ENCODE measurements around the gene NLGN1.

NLGN1 gene

DNA sequence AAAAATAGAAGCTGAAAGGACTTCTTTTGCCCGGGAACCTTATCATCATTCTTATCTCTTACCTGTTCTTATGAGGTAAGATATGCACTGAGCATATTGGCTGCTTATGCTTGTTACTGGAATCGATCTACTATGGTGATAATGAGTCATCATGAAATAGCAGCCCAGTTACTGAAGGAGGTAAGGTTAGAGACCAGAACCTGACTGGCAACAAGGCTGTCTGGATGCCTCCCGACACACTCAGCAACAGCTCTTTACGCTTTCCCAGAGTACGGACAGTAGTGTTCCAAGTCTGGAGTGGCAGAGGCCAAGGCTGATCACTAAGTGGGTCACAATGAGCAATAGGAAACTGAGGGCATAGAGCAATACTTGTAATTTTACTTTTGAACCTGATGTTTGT lies 314.1 kb downstream of the NLGN1 start:
- DNase-seq (ENCODE audit: low spot score): peak; percentile 16

- no peak for DNase-seq (ENCODE audit: low spot score)
These were observed 322.0 kb downstream of the NLGN1 start for GRCh38 chr3:173719585-173719984.

DNA sequence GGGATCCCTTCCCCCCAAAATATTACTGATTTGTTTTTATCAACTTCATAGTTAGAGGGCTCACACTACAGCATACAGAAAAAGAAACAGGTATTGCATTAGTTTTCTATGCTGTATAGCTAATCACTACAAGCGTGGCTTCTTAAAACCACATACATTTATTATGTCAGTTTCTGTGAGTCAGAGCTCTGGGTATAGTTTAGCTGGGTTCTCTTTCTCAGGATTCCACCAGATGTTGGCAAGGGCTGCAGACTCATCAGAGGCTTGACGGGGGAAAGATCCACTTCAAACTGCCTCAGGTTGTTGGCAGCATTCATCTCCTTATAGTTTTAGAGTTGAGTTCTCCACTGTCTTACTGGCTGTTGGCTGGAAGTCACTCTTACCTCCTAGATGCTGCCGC lies 328.0 kb downstream of the NLGN1 start:
- DNase-seq (ENCODE audit: low spot score): no peak

DNA sequence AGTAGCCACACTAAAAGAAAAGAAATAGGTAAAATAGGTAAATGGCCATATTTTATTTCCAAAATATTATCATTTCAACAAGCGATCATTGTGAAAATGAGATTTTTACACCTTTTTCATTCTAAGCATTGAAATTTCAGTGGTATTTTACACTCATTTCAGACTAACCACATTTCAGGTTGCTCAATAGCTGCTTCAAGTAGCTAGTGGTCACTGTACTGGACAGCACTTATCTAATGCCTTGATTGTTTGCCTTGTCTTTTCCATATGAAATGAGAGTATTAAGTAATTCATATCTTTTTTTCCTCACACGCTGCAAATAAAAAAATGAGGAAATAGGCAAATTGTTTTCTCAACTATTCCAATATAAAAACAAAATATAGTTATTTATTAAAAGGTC lies 332.8 kb downstream of the NLGN1 start:
- DNase-seq (ENCODE audit: low spot score): no peak

DNA sequence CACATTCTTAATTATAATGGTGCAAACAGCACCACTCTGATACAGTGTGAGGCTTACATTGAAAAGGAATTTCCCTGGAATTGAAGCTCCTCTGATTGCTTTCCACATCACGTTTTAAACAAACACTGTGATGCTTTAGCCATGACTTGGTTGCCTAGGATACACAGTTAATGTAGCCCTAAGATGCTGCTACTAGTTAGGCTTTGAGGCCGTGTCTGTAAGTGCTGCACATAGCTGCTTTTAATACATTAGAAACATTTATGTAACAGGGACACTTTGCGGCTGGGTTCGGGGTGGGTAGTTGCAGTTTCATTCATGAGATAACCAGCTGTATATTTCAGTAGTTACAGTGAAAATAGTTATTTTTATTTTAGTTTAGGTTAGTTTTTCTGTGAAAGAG lies 334.7 kb downstream of the NLGN1 start:
- DNase-seq (ENCODE audit: low spot score): no peak

DNA sequence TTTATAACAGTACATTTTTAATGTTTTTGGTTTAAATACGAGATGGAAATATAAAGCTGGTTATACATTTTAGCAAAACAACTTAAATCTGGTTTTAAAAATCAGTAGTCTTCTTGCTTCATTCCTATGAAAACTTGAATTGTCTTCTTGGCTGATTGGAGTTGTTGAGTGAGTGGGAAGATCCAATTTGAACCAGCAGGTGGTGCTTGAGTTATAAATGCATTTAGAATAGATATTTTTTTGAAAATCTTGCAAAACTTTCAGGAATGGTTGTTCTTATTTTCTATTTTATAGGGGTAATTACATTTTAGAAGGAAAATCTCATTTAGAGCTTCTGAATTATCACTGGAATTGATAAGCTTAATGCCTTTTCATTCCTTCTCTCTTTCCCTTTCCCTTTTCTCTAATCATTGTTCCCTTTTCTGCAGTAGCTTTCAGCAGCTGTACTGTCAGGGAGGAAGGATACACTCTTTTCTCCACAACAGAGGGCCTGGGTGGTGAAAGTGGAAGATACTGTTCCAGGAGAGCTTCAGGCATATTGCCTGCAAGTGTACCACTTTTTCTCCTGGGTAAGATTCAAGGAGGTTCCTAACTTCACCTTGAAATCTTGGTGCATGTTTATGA lies 335.6 kb downstream of the NLGN1 start:
- peak; percentile 15 for DNase-seq (ENCODE audit: low spot score)

- no peak for DNase-seq (ENCODE audit: low spot score)
These were observed 336.9 kb downstream of the NLGN1 start for GRCh38 chr3:173734473-173734872.

DNA sequence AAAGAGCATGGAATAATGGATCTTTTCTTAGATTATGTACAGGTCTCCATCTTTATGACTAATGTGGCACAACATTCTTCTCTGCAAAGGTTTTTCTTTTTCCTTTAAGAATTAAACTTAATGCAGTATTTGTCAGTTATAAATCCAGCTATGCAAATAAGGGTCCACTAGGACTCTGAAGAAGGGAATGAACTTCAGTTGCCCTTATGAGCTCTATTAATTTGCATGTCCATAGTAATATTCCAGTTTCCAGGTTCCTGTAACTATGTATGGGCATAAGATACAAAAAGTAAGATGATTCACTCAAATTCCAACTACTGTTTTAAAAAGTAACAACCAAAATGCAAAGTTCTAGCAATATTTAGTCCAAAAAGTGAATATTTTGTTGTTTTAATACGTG lies 337.4 kb downstream of the NLGN1 start:
- DNase-seq (ENCODE audit: low spot score): no peak

DNA sequence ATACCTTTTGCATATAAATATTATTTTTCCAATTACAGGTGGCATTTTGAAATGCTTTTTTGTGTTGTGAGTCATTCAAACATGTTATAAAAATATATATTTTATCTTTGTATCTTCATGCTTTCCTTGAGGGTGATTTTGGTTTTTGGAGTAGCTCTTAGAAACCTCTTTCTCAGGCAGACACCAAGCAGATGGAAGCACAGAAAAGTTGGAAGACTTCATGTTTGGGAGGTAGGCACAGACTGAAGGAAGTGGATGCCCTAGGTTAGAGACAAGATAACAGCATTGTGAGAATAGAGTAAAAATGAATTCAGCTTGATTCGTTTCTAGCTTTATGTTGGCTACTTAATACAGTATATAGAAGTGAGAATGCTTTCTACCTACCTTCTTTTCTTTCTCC lies 338.3 kb downstream of the NLGN1 start:
- DNase-seq (ENCODE audit: low spot score): no peak

DNA sequence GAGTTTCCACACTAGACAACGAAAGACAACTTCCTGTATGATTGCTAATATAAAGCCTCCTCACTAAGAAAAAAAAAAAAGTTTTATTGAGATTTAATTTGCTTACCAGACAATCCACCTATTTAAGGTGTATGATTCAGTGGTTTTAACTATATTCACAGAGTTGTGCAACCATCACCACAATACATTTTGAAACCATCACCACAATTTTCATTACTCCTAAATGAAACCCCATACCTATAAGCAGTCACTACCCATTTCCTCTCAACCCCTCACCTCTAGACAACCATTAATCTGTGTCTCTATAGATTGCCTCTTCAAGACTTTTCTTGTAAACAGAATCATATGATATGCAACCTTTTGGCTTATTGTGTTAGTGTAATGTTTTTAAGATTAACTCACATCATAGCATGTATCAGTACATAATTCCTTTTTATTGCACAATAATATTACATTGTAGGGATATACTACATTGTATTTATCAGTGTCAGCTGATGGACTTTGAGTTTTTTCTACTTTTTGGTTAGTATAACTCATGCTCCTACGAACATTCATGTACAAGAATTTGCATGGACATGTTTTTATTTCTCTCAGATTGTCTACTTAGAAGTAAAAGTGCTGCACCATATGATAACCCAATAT lies 339.7 kb downstream of the NLGN1 start:
- DNase-seq (ENCODE audit: low spot score): no peak

DNA sequence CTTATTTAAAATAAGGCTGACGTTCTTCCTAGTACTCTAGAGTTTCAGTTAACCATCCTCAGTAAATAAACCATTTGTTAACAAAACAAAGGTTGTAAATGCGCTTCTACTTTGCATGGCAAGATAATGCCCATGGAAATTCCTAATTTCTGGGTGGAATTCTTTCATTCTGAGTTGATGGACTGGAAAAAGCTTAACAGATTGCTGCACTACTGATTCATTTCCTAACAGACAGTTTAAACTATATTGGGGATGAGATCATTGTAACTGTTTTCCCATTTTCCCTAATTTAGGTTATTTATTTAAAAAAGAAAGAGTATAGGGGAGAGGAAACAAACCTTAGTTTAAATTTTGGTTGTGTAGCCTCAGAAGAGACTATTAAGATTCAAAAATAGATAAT lies 342.2 kb downstream of the NLGN1 start:
- DNase-seq (ENCODE audit: low spot score): no peak

GRCh38 chr3:173742491-173742890 lies 344.9 kb downstream of the NLGN1 start:
- no peak for DNase-seq (ENCODE audit: low spot score)

DNA sequence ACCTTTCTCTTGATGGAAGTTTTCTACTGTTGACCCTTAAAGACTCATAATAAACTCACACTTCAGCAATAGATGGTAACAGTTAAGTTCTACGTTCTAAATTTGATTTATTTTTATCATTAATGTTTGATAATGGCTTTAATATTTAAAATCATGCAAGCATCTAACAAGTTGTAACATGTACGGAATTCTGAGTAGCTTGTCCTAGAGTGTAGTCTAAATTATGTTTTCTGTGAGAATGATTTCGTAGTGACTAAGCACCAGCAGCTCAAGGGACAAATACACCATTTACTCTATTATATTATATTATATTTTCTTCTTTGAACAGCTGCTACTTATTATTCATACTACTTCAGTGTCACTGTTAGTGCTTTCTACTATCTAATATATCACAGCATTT lies 345.6 kb downstream of the NLGN1 start:
- DNase-seq (ENCODE audit: low spot score): no peak

- DNase-seq (ENCODE audit: low spot score): no peak
These were observed 346.0 kb downstream of the NLGN1 start for GRCh38 chr3:173743516-173743915.

- no peak for DNase-seq (ENCODE audit: low spot score)
These were observed 346.9 kb downstream of the NLGN1 start for GRCh38 chr3:173744479-173744878.

DNA sequence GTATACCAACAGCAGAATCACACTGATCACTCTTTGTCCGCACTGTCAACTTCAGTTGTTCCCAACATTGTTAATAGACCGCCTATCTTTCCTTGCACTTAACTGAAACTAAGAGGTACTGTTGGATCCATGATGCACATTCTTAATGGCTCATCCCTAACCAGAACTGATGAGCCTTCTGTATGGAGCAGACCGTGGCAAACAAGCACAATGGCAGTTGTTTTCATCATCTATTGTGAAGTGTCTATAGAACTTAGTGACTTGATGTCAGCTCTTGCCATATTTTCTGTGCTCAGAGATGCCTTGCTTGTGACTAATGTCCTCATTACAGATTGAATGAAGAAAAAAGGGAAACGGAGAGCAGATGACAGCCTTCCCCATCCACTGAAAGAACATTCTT lies 347.4 kb downstream of the NLGN1 start:
- DNase-seq (ENCODE audit: low spot score): no peak

GRCh38 chr3:173745952-173746682 lies 348.6 kb downstream of the NLGN1 start:
- DNase-seq (ENCODE audit: low spot score): no peak

- DNase-seq (ENCODE audit: low spot score): no peak
These were observed 349.9 kb downstream of the NLGN1 start for GRCh38 chr3:173747427-173747826.

DNA sequence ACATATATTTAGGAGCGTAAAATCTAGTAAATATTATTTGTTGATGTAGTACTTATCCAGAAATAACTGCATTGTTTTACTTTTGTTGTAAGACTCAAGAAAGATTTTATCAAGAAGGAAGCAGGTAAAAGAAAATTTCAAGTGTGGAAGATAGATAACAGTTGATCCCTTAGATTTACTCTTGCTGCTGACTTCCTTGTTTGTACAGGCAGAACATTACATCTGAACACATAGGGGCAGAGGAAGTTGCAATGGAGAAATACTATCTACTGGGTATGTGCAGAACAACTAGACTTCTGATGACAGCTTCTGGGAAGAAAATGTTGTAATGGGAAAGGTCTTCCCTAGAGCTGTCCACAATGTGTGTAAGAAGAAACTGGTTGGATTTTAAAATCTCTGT lies 350.6 kb downstream of the NLGN1 start:
- DNase-seq (ENCODE audit: low spot score): no peak

DNA sequence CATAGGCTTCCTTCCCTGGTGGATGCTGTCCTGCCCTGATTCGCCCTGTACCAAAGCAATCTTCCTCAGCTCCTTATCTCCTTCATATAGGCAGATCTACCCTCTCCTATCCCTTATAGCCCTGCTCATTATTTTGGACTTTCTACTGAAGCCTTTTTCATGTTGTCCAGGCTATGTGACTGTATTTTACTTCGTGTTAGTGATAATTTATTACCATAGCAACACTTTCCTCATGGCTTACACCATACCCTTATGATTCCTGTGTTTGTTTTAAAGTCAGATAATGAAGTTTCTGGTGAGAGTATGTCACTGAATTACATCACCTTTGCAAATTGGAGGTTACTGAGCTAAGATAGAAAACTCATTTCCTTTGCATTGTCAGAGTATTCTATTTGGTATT lies 352.6 kb downstream of the NLGN1 start:
- DNase-seq (ENCODE audit: low spot score): no peak

GRCh38 chr3:173750591-173750990 lies 353.0 kb downstream of the NLGN1 start:
- DNase-seq (ENCODE audit: low spot score): no peak

- DNase-seq (ENCODE audit: low spot score): no peak
These were observed 356.0 kb downstream of the NLGN1 start for GRCh38 chr3:173753593-173753992.

DNA sequence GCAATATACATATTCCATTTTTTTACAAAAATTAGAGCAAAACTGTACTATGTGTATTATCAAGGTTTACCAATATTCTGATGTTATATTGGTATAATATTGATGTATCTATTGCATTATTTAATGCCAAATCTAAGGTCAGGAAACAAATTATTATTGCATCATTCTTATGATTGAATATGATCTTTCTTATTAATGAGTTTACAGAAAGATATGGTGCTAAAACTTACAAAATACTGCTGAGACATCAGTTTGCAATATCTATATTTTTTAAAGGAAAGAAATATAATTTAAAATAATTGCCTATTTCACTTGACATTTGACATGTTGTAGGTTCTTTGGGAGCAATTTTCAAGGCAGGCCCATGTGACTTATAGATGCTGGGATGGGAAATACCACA lies 357.6 kb downstream of the NLGN1 start:
- no peak for DNase-seq (ENCODE audit: low spot score)

DNA sequence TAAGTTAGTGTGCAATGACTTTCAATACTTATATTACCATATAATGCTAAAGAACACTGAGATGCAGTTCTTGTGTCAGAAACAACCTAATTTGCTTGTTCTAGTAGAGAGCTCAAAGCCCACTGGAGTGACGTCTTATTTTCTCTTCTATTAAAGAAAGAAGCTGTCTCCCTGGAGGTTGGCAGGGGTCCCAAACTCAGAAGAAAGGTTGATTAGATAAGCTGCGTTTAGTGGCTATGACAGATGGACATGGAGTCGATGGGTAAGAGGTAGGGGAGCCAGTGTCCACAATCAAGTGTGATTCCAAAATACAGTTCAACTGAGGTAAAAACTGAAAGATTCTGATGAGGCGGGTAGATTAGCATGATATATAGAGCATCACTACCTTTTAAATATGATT lies 363.6 kb downstream of the NLGN1 start:
- DNase-seq (ENCODE audit: low spot score): no peak
